Liver (tissue), 9 donors: ENCODE data around the gene KIAA1614. TPM values are rescaled to one million over a fixed set of nuclear protein-coding genes. Genes with fewer than 3 reads are reported as not detected.

Experiments
- DNase-seq: peaks from one replicate; pipeline ENCODE4 v3.0.0-alpha.2; 2017; ENCODE audit warnings: low spot score
- H3K27ac ChIP-seq, 2 donors: one replicate each; pipeline ENCODE4 v1.7.0; 2013; ENCODE audit warnings: inconsistent platforms in 2 of 2, low read length in 2 of 2, control low read depth in 1 of 2, low read depth in 1 of 2, mild to moderate bottlenecking in 1 of 2
- H3K27me3 ChIP-seq, 4 donors: one replicate each; pipeline versions ENCODE4 v1.6.1 to v1.7.0; 2013; ENCODE audit warnings: low read length in 3 of 4, inconsistent platforms in 1 of 4, mild to moderate bottlenecking in 1 of 4, moderate library complexity in 1 of 4; ENCODE audit not compliant: control insufficient read depth in 4 of 4, insufficient read depth in 4 of 4
- H3K36me3 ChIP-seq, 4 donors: one replicate each; pipeline versions ENCODE4 v1.6.1 to v1.7.0; 2013; ENCODE audit warnings: low read length in 3 of 4, mild to moderate bottlenecking in 3 of 4, low read depth in 1 of 4, moderate library complexity in 1 of 4; ENCODE audit not compliant: control insufficient read depth in 4 of 4, insufficient read depth in 3 of 4
- H3K4me1 ChIP-seq, 4 donors: one replicate each; pipeline versions ENCODE4 v1.6.1 to v1.7.0; 2013; ENCODE audit warnings: low read length in 3 of 4, mild to moderate bottlenecking in 3 of 4, moderate library complexity in 1 of 4; ENCODE audit not compliant: control insufficient read depth in 4 of 4, insufficient read depth in 4 of 4
- H3K4me3 ChIP-seq, 3 donors: one replicate each; pipeline versions ENCODE4 v1.6.1 to v1.7.0; 2013; ENCODE audit warnings: low read length in 3 of 3, control low read depth in 1 of 3, low read depth in 1 of 3, mild to moderate bottlenecking in 1 of 3
- H3K9ac ChIP-seq, 2 donors: one replicate each; pipeline ENCODE4 v1.7.0; 2013; ENCODE audit warnings: low read length in 2 of 2, mild to moderate bottlenecking in 2 of 2, moderate library complexity in 2 of 2, control low read depth in 1 of 2, low read depth in 1 of 2
- H3K9me3 ChIP-seq, 4 donors: one replicate each; pipeline versions ENCODE4 v1.6.1 to v1.7.0; 2013; ENCODE audit warnings: low read length in 3 of 4; ENCODE audit not compliant: control insufficient read depth in 4 of 4
- EGR1 ChIP-seq, 2 donors: IDR thresholded peaks; 2 replicates each; pipeline ENCODE4 v1.6.1; 2016 to 2018; ENCODE audit warnings: antibody characterized with exemption in 2 of 2, low read depth in 2 of 2
- FOXA1 ChIP-seq: IDR thresholded peaks from 2 replicates; pipeline ENCODE4 v1.6.1; 2016; ENCODE audit warnings: antibody characterized with exemption
- FOXA2 ChIP-seq: IDR thresholded peaks from 2 replicates; pipeline ENCODE4 v1.6.1; 2016; ENCODE audit warnings: antibody characterized with exemption
- GABPA ChIP-seq, 2 donors: IDR thresholded peaks in 1 of 2; conservative IDR thresholded peaks in 1 of 2; 2 replicates each; pipeline ENCODE4 v1.6.1; 2016; ENCODE audit warnings: antibody characterized with exemption in 2 of 2, mild to moderate bottlenecking in 1 of 2, moderate library complexity in 1 of 2
- HNF4A ChIP-seq, 2 donors: conservative IDR thresholded peaks; 2 replicates each; pipeline ENCODE4 v1.6.1; 2016; ENCODE audit warnings: antibody characterized with exemption in 2 of 2, mild to moderate bottlenecking in 2 of 2
- HNF4G ChIP-seq: IDR thresholded peaks from 2 replicates; pipeline ENCODE4 v1.6.1; 2016; ENCODE audit warnings: antibody characterized with exemption
- JUND ChIP-seq, 2 donors: IDR thresholded peaks; 2 replicates each; pipeline ENCODE4 v1.6.1; 2016; ENCODE audit warnings: antibody characterized with exemption in 2 of 2
- RAD21 ChIP-seq, 2 donors: IDR thresholded peaks; 2 replicates each; pipeline ENCODE4 v1.6.1; 2016; ENCODE audit warnings: antibody characterized with exemption in 2 of 2, mild to moderate bottlenecking in 2 of 2
- RXRA ChIP-seq, 2 donors: IDR thresholded peaks; 2 replicates each; pipeline ENCODE4 v1.6.1; 2017 to 2018; ENCODE audit warnings: antibody characterized with exemption in 2 of 2, mild to moderate bottlenecking in 1 of 2
- SP1 ChIP-seq: IDR thresholded peaks from 2 replicates; pipeline ENCODE4 v1.6.1; 2018; ENCODE audit warnings: antibody characterized with exemption, mild to moderate bottlenecking
- TAF1 ChIP-seq: conservative IDR thresholded peaks from 2 replicates; pipeline ENCODE4 v1.6.1; 2016; ENCODE audit warnings: antibody characterized with exemption, mild to moderate bottlenecking
- WGBS: extraction: QIAGEN DNeasy Blood & Tissue Kit; methylation state at CpG from one replicate; pipeline ENCODE4 v1.1.7; 2013; 5-methylcytosine and 5-hydroxymethylcytosine counted together
- polyA plus RNA-seq, 2 donors: library from polyadenylated mRNA; stranded (reverse) in 1 of 2; unstranded in 1 of 2; fragments of 200-250 nt in 1 of 2; fragments of >200 nt in 1 of 2; fragmentation: Nextera tagmentation in 1 of 2; extraction: Ambion mirVana in 1 of 2; gene quantifications; one replicate each; pipeline versions ENCODE4 v1.2.1 to v1.2.3, GENCODE V29; 2013 to 2015
- total RNA-seq, 2 donors: library from RNA; depleted of rRNA; stranded (reverse); fragments of >200 nt; gene quantifications; one replicate each; pipeline ENCODE4 v1.2.3, GENCODE V29; 2014
- TF ChIP-seq, protein P1 (sequence below): IDR thresholded peaks from 2 replicates; pipeline ENCODE4 v1.6.1; 2016; ENCODE audit warnings: antibody characterized with exemption
- TF ChIP-seq, protein P2 (sequence below): fragments of 150-350 bp; IDR thresholded peaks from 2 replicates; pipeline ENCODE4 v1.5.1; 2017; ENCODE audit warnings: improper control_type of control experiment, low read depth, low read length; ENCODE audit not compliant: missing input control
- TF ChIP-seq, protein P3 (sequence below): IDR thresholded peaks from 2 replicates; pipeline ENCODE4 v1.6.1; 2016; ENCODE audit warnings: antibody characterized with exemption
- TF ChIP-seq, protein P4 (sequence below): IDR thresholded peaks from 2 replicates; pipeline ENCODE4 v1.6.1; 2016; ENCODE audit warnings: antibody characterized with exemption
- TF ChIP-seq, protein P5 (sequence below): IDR thresholded peaks from 2 replicates; pipeline ENCODE4 v1.6.1; 2016; ENCODE audit warnings: antibody characterized with exemption, mild to moderate bottlenecking
- donor health status: healthy.
- donor health status: healthy.
- donor health status: healthy.
- donor health status: healthy.
- donor health status: healthy.

Gene KIAA1614
- total and polyA plus RNA-seq, 4 donors, result 0.21 to 1.1 (median 0.40) TPM

DNA sequence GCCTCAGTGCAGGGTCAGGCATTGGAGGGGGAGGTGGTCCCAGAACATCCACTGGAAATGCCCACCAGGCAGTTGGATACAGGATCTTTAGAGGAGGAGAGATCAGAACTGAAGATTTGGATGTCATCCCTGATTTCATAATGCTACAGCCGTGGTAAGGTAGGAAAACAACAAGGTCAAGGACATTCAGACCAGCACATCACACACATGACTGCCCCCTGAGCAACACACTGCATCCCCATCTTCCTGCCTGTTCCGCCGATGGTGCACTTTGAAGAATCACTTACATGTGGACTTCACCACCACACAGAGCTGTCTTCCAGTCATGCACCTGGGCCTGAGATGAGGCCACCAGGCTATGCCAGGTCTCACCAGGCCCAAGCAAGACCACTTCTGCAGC lies 16.7 kb downstream of the KIAA1614 start:
- TF ChIP-seq JUND (IDR thresholded peaks at IDR 0.05) (no peak), SP1 (no peak), GABPA (IDR thresholded peaks at IDR 0.05 in 1 of 2, conservative IDR thresholded peaks at IDR 0.05 in 1 of 2) (no peak), EGR1 (IDR thresholded peaks at IDR 0.05; ENCODE audit: low read depth in 2 of 2) (no peak), HNF4G (no peak), FOXA2 (no peak), RXRA (IDR thresholded peaks at IDR 0.05) (no peak), TAF1 (no peak), RAD21 (IDR thresholded peaks at IDR 0.05) (no peak)
- TF ChIP-seq, protein P1, sequence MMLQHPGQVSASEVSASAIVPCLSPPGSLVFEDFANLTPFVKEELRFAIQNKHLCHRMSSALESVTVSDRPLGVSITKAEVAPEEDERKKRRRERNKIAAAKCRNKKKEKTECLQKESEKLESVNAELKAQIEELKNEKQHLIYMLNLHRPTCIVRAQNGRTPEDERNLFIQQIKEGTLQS, result no peak
- TF ChIP-seq, protein P2, sequence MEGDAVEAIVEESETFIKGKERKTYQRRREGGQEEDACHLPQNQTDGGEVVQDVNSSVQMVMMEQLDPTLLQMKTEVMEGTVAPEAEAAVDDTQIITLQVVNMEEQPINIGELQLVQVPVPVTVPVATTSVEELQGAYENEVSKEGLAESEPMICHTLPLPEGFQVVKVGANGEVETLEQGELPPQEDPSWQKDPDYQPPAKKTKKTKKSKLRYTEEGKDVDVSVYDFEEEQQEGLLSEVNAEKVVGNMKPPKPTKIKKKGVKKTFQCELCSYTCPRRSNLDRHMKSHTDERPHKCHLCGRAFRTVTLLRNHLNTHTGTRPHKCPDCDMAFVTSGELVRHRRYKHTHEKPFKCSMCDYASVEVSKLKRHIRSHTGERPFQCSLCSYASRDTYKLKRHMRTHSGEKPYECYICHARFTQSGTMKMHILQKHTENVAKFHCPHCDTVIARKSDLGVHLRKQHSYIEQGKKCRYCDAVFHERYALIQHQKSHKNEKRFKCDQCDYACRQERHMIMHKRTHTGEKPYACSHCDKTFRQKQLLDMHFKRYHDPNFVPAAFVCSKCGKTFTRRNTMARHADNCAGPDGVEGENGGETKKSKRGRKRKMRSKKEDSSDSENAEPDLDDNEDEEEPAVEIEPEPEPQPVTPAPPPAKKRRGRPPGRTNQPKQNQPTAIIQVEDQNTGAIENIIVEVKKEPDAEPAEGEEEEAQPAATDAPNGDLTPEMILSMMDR, result no peak
- TF ChIP-seq, protein P3, sequence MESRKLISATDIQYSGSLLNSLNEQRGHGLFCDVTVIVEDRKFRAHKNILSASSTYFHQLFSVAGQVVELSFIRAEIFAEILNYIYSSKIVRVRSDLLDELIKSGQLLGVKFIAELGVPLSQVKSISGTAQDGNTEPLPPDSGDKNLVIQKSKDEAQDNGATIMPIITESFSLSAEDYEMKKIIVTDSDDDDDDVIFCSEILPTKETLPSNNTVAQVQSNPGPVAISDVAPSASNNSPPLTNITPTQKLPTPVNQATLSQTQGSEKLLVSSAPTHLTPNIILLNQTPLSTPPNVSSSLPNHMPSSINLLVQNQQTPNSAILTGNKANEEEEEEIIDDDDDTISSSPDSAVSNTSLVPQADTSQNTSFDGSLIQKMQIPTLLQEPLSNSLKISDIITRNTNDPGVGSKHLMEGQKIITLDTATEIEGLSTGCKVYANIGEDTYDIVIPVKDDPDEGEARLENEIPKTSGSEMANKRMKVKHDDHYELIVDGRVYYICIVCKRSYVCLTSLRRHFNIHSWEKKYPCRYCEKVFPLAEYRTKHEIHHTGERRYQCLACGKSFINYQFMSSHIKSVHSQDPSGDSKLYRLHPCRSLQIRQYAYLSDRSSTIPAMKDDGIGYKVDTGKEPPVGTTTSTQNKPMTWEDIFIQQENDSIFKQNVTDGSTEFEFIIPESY, result no peak
- TF ChIP-seq, protein P4, sequence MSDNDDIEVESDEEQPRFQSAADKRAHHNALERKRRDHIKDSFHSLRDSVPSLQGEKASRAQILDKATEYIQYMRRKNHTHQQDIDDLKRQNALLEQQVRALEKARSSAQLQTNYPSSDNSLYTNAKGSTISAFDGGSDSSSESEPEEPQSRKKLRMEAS, result no peak
- TF ChIP-seq, protein P5, sequence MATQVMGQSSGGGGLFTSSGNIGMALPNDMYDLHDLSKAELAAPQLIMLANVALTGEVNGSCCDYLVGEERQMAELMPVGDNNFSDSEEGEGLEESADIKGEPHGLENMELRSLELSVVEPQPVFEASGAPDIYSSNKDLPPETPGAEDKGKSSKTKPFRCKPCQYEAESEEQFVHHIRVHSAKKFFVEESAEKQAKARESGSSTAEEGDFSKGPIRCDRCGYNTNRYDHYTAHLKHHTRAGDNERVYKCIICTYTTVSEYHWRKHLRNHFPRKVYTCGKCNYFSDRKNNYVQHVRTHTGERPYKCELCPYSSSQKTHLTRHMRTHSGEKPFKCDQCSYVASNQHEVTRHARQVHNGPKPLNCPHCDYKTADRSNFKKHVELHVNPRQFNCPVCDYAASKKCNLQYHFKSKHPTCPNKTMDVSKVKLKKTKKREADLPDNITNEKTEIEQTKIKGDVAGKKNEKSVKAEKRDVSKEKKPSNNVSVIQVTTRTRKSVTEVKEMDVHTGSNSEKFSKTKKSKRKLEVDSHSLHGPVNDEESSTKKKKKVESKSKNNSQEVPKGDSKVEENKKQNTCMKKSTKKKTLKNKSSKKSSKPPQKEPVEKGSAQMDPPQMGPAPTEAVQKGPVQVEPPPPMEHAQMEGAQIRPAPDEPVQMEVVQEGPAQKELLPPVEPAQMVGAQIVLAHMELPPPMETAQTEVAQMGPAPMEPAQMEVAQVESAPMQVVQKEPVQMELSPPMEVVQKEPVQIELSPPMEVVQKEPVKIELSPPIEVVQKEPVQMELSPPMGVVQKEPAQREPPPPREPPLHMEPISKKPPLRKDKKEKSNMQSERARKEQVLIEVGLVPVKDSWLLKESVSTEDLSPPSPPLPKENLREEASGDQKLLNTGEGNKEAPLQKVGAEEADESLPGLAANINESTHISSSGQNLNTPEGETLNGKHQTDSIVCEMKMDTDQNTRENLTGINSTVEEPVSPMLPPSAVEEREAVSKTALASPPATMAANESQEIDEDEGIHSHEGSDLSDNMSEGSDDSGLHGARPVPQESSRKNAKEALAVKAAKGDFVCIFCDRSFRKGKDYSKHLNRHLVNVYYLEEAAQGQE, result no peak
- 67% methylated on average over 3 of the region's 3 CpGs for WGBS

DNA sequence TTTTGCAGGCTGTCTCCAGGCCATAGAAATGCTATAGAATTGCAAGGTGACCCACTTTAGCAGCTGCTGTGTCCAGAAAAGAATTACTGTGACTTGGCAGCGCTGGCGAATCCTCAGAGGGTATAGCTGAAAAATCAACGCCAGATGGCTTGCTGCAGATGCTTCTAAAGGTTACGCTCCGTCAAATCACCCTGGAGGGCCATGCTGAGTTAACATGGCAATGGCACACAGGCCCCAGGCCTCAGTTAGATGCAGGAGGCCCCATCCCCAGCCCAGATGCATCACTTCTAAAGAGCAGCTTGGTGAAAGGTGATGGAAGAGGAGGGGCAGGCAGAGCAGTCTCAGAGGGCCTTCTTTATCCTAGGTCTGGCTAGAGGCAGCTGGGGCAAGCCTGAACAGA lies 18.0 kb downstream of the KIAA1614 start:
- peaks cover 2 to 5% (median 4%) of the 10 kb centered on the region in 4 donors for H3K4me1 ChIP-seq
- WGBS, result 96% methylated on average over 5 of the region's 5 CpGs
- no peaks in the 10 kb centered on the region for H3K36me3 ChIP-seq
- no peak overlapping the region for H3K4me3 ChIP-seq
- no peak for DNase-seq
- no peak overlapping the region for H3K27ac ChIP-seq
- H3K9ac ChIP-seq, result no peak overlapping the region
- no peaks in the 10 kb centered on the region for H3K27me3 ChIP-seq
- no peaks in the 10 kb centered on the region for H3K9me3 ChIP-seq
- TF ChIP-seq TAF1, result no peak
- TF ChIP-seq EGR1 (IDR thresholded peaks at IDR 0.05; ENCODE audit: low read depth in 2 of 2), result no peak
- no peak for TF ChIP-seq SP1
- no peak for TF ChIP-seq JUND (IDR thresholded peaks at IDR 0.05)
- no peak for TF ChIP-seq RAD21 (IDR thresholded peaks at IDR 0.05)
- TF ChIP-seq GABPA (IDR thresholded peaks at IDR 0.05 in 1 of 2, conservative IDR thresholded peaks at IDR 0.05 in 1 of 2), result no peak
- no peak for TF ChIP-seq FOXA1
- TF ChIP-seq, protein P3, result no peak
- TF ChIP-seq, protein P5, result no peak
- TF ChIP-seq, protein P4, result no peak
- no peak for TF ChIP-seq HNF4G
- TF ChIP-seq, protein P1, result no peak
- no peak for TF ChIP-seq RXRA (IDR thresholded peaks at IDR 0.05)
- no peak for TF ChIP-seq HNF4A (conservative IDR thresholded peaks at IDR 0.05)

More for the DNA sequence above, 16.7 kb downstream of the KIAA1614 start:
- no peaks in the 10 kb centered on the region for H3K27me3 ChIP-seq
- H3K9ac ChIP-seq, result no peak overlapping the region
- no peak overlapping the region for H3K4me3 ChIP-seq
- H3K36me3 ChIP-seq, result no peaks in the 10 kb centered on the region
- no peak for DNase-seq
- H3K9me3 ChIP-seq, result no peaks in the 10 kb centered on the region
- no peak overlapping the region for H3K27ac ChIP-seq
- H3K4me1 ChIP-seq, result peaks cover 1 to 11% (median 4%) of the 10 kb centered on the region in 4 donors
